K562 (cell line): Measurements from ENCODE around the gene PLEKHM3. TPM values are rescaled to one million over a fixed set of nuclear protein-coding genes. Genes with fewer than 3 reads are reported as not detected.
A peak's percentile ranks its signal among the peaks of the same experiment; 100 is the strongest.

Source experiments
- ATAC-seq: fragments of 200-7000 bp; cut with Tn5 transposase; 3 replicates; pipeline ENCODE4 v1.9.1; 2020; ENCODE audit warnings: moderate library complexity
- BruUV-seq: library from RNA; stranded (reverse); fragments of 400-500 nt; replicated peaks from 2 replicates; lab custom pipeline; 2021; lab: Mats Ljungman, UMichigan
- CTCF ChIA-PET: fragments of 300-600 bp; formaldehyde crosslinking; extraction: SDS; loops from one replicate; lab custom pipeline; 2021; ENCODE audit warnings: low intra/inter-chr PET ratio; lab: Yijun Ruan, JAX
- POLR2A ChIA-PET: fragments of 300-600, 350-650 bp; sonication (Branson Sonifier 250); formaldehyde crosslinking; extraction: SDS; loops from one replicate; lab custom pipeline; 2021; ENCODE audit warnings: antibody characterized with exemption, inconsistent platforms; lab: Yijun Ruan, JAX
- DNase-seq, 4 experiments: peaks; one replicate each; pipeline versions ENCODE4 v3.0.0 to v3.0.0-alpha.2; 2011 to 2018; ENCODE audit warnings: low spot score in 3 of 4, mixed read lengths in 3 of 4; ENCODE audit errors: extremely low read depth in 1 of 4
- FAIRE-seq: peaks from 2 replicates; lab custom pipeline; 2011; peaks lifted over from hg19 to GRCh38; lab: Jason Lieb, UNC
- H2AFZ ChIP-seq: 2 replicates; pipeline ENCODE4 v1.6.0; 2011; ENCODE audit warnings: low read depth, low read length, control low read depth, inconsistent platforms
- H3K27ac ChIP-seq: fragments of 200-600 bp; 3 replicates; pipeline ENCODE4 v1.8.0; 2011; ENCODE audit warnings: low read depth, mild to moderate bottlenecking, control low read depth, inconsistent platforms, low read length, moderate library complexity, mixed read lengths; ENCODE audit errors: extremely low read depth
- H3K27me3 ChIP-seq, 2 experiments: fragments of 300-600 bp in 1 of 2; 2 replicates in 1 of 2; 3 replicates in 1 of 2; pipeline versions ENCODE4 v1.6.0 to v1.8.0; 2011; ENCODE audit warnings: inconsistent platforms in 2 of 2, low read length in 2 of 2, mild to moderate bottlenecking in 1 of 2, mixed read lengths in 1 of 2, moderate library complexity in 1 of 2; ENCODE audit not compliant: control insufficient read depth in 2 of 2, insufficient read depth in 2 of 2
- H3K36me3 ChIP-seq: fragments of 300-600 bp; 3 replicates; pipeline ENCODE4 v1.8.0; 2011; ENCODE audit warnings: mild to moderate bottlenecking, low read length, inconsistent platforms; ENCODE audit not compliant: control insufficient read depth, insufficient read depth
- H3K4me1 ChIP-seq, 2 experiments: fragments of 200-600 bp in 1 of 2; replicated peaks in 1 of 2; 2 replicates in 1 of 2; 3 replicates in 1 of 2; pipeline versions ENCODE4 v1.5.1 to v1.8.0; 2011; ENCODE audit warnings: inconsistent platforms in 2 of 2, low read length in 2 of 2, mild to moderate bottlenecking in 1 of 2, mixed read lengths in 1 of 2, moderate library complexity in 1 of 2; ENCODE audit not compliant: control insufficient read depth in 2 of 2, insufficient read depth in 2 of 2
- H3K4me2 ChIP-seq: 2 replicates; pipeline ENCODE4 v1.6.1; 2011; ENCODE audit warnings: low read length, control low read depth, inconsistent platforms, mixed read lengths; ENCODE audit not compliant: insufficient read depth
- H3K4me3 ChIP-seq: fragments of 200-600 bp; sonication (generic), shearing (Covaris generic); 2 replicates; pipeline ENCODE4 v1.5.1; 2016; ENCODE audit warnings: control low read depth, inconsistent platforms
- H3K79me2 ChIP-seq: fragments of 200-600 bp; 3 replicates; pipeline ENCODE4 v1.8.0; 2011; ENCODE audit warnings: low read length, inconsistent platforms; ENCODE audit not compliant: control insufficient read depth, insufficient read depth
- H3K9ac ChIP-seq, 2 experiments: 2 replicates each; pipeline versions ENCODE4 v1.6.0 to v1.6.1; 2011; ENCODE audit warnings: low read depth in 2 of 2, low read length in 2 of 2, control low read depth in 1 of 2, inconsistent platforms in 1 of 2, mild to moderate bottlenecking in 1 of 2, mixed read lengths in 1 of 2; ENCODE audit not compliant: insufficient read depth in 1 of 2
- H3K9me1 ChIP-seq: one replicate; pipeline ENCODE4 v1.6.0; 2011; ENCODE audit warnings: inconsistent platforms, mild to moderate bottlenecking, low read length, moderate library complexity; ENCODE audit not compliant: control insufficient read depth, insufficient read depth
- H3K9me3 ChIP-seq: replicated peaks from 2 replicates; pipeline ENCODE4 v1.5.1; 2011; ENCODE audit warnings: low read depth, low read length, inconsistent platforms; ENCODE audit not compliant: control insufficient read depth, insufficient read depth
- H4K20me1 ChIP-seq: replicated peaks from 2 replicates; pipeline ENCODE4 v1.6.1; 2011; ENCODE audit warnings: low read length, inconsistent platforms, mixed read lengths; ENCODE audit not compliant: control insufficient read depth, insufficient read depth
- COPS2 ChIP-seq: fragments of 450-650 bp; conservative IDR thresholded peaks from 2 replicates; pipeline ENCODE4 v1.6.1; 2016; ENCODE audit warnings: mild to moderate bottlenecking, moderate library complexity
- NONO ChIP-seq, 2 experiments: fragments of 200-400 bp in 1 of 2; fragments of 450-650 bp in 1 of 2; formaldehyde crosslinking in 1 of 2; IDR thresholded peaks; 2 replicates each; pipeline ENCODE4 v1.6.1; 2017; ENCODE audit warnings: low read depth in 2 of 2, mild to moderate bottlenecking in 2 of 2, moderate library complexity in 2 of 2, low read length in 1 of 2
- NR2C1 ChIP-seq, 2 experiments: fragments of 450-650 bp; IDR thresholded peaks; 2 replicates each; pipeline ENCODE4 v1.6.1; 2017; ENCODE audit warnings: mild to moderate bottlenecking in 2 of 2, antibody characterized with exemption in 1 of 2, inconsistent platforms in 1 of 2, missing compliant biosample characterization in 1 of 2, missing genetic modification characterization in 1 of 2
- RAD21 ChIP-seq, 2 experiments: fragments of 250-450 bp in 1 of 2; fragments of 450-650 bp in 1 of 2; sonication (Bioruptor Pico) in 1 of 2; formaldehyde crosslinking in 1 of 2; IDR thresholded peaks in 1 of 2; conservative IDR thresholded peaks in 1 of 2; 2 replicates each; pipeline versions ENCODE4 v1.4.0 to v1.8.0; 2020 to 2022; ENCODE audit warnings: mild to moderate bottlenecking in 2 of 2, moderate library complexity in 1 of 2
- RFX1 ChIP-seq: fragments of 450-650 bp; IDR thresholded peaks from 2 replicates; pipeline ENCODE4 v1.6.1; 2016; ENCODE audit warnings: mild to moderate bottlenecking, moderate library complexity
- THRAP3 ChIP-seq: fragments of 450-650 bp; IDR thresholded peaks from 2 replicates; pipeline ENCODE4 v1.6.1; 2016; ENCODE audit warnings: mild to moderate bottlenecking, inconsistent platforms, borderline replicate concordance
- XRCC5 ChIP-seq: fragments of 200-400 bp; formaldehyde crosslinking; IDR thresholded peaks from 2 replicates; pipeline ENCODE4 v1.6.1; 2017; ENCODE audit warnings: low read depth, mild to moderate bottlenecking, low read length
- ZNF280A ChIP-seq: fragments of 450-650 bp; IDR thresholded peaks from 2 replicates; pipeline ENCODE4 v1.6.1; 2018; ENCODE audit warnings: mild to moderate bottlenecking, low read depth; ENCODE audit not compliant: partially characterized antibody
- ZNF707 ChIP-seq: fragments of 250-450 bp; sonication (Bioruptor Pico); conservative IDR thresholded peaks from 2 replicates; pipeline ENCODE4 v1.8.0; 2022; ENCODE audit warnings: inconsistent platforms, mild to moderate bottlenecking, moderate library complexity
- ZNF766 ChIP-seq: fragments of 200-800 bp; sonication (Bioruptor generic); conservative IDR thresholded peaks from 2 replicates; pipeline ENCODE4 v1.6.1; 2016; ENCODE audit warnings: missing genetic modification characterization, missing compliant biosample characterization
- ZNF778 ChIP-seq: fragments of 450-650 bp; formaldehyde crosslinking; IDR thresholded peaks from 2 replicates; pipeline ENCODE4 v1.4.0; 2020; ENCODE audit warnings: mild to moderate bottlenecking, moderate library complexity
- WGBS: fragments of 100-300 bp; shearing (Covaris generic); methylation state at CpG from one replicate; pipeline ENCODE4 v1.1.6; 2016; ENCODE audit warnings: low coverage, mixed read lengths; ENCODE audit not compliant: insufficient coverage; ENCODE audit errors: missing lambda C conversion rate; 5-methylcytosine and 5-hydroxymethylcytosine counted together
- in situ Hi-C: fragments of 300-500 bp; cut with MboI; formaldehyde crosslinking; loops from 4 replicates; pipeline ENCODE4 v1.15.0; 2018; ENCODE audit warnings: inconsistent platforms, mixed read lengths
- intact Hi-C: fragments of 100-400 bp; cut with micrococcal nuclease; formaldehyde crosslinking; loops from 2 replicates; pipeline ENCODE4 v1.14.2; 2022
- polyA plus RNA-seq, 8 experiments: library from polyadenylated mRNA; depleted of rRNA in 4 of 8; stranded (reverse) in 5 of 8; unstranded in 3 of 8; fragments of >200 nt; fragmentation: Nextera tagmentation in 2 of 8; fragmentation: Illumina TruSeq in 1 of 8; extraction: Ambion mirVana in 2 of 8; extraction: Trizol in 1 of 8; gene quantifications; 2 replicates each; pipeline versions ENCODE4 v1.2.1 to v1.2.3, GENCODE V29; 2011 to 2014; ENCODE audit warnings: inconsistent platforms in 1 of 8, missing spikeins in 1 of 8
- total RNA-seq, 7 experiments: library from RNA; depleted of rRNA in 6 of 7; stranded (reverse); fragments of >200 nt in 6 of 7; fragmentation: Illumina TruSeq in 2 of 7; extraction: Trizol in 2 of 7; gene quantifications; 2 replicates each; pipeline versions ENCODE4 v1.2.1 to v1.2.3, GENCODE V29; 2011 to 2021; ENCODE audit warnings: low replicate concordance in 1 of 7

PLEKHM3 gene
- total and polyA plus RNA-seq, 9 of the 15 experiments (the other 6 are each of a cell fraction or from before 2014, with no cell fraction given): 0.24 to 1.6 (median 1.0) TPM

- TF ChIP-seq ZNF707: no peak
- TF ChIP-seq ZNF778 (CRISPR knock-in tag): no peak
- no peak for TF ChIP-seq COPS2
- TF ChIP-seq NONO (IDR thresholded peaks at IDR 0.05; ENCODE audit: low read depth in 2 of 2, low read length in 1 of 2): no peak
- no peak for TF ChIP-seq ZNF280A
- TF ChIP-seq RAD21 (CRISPR knock-in tag; conservative IDR thresholded peaks at IDR 0.05 in 1 of 2, IDR thresholded peaks at IDR 0.05 in 1 of 2): no peak
Observed at GRCh38 chr2:207969249-207969648, 56.1 kb downstream of the PLEKHM3 start (continued).

- no peaks in the 10 kb centered on the region for H3K9me1 ChIP-seq
- no peak overlapping the region for H2AFZ ChIP-seq
- no peak for ATAC-seq
- no TSS peak for BruUV-seq
- H3K9ac ChIP-seq: no peak overlapping the region
- TF ChIP-seq NR2C1 (IDR thresholded peaks at IDR 0.05) (no peak), NR2C1 (tag; IDR thresholded peaks at IDR 0.05) (no peak), RFX1 (peak; percentile 53), ZNF766 (CRISPR knock-in tag) (no peak), THRAP3 (no peak), XRCC5 (no peak)
- in situ Hi-C loops: no loop called here
- ChIA-PET POLR2A (interaction anchor here (0.5 to 2.0 kb wide), 2 partner anchors 9 to 560 kb away, joined by 3 to 8 read pairs; no protein-coding TSS in a partner anchor), CTCF (no interaction called here)
- intact Hi-C loops: no loop called here
- H3K4me1 ChIP-seq: peaks cover 0 to 2% of the 10 kb centered on the region in 2 experiments; a peak in 1 of 5 replicates
- no peak overlapping the region for H3K4me2 ChIP-seq
- H3K36me3 ChIP-seq: no peaks in the 10 kb centered on the region
- no peaks in the 10 kb centered on the region for H3K79me2 ChIP-seq
- no peaks in the 10 kb centered on the region for H3K27me3 ChIP-seq
- no peak overlapping the region for H3K4me3 ChIP-seq
- no peaks in the 10 kb centered on the region for H4K20me1 ChIP-seq
- no peak overlapping the region for H3K27ac ChIP-seq
- H3K9me3 ChIP-seq: no peaks in the 10 kb centered on the region
- WGBS: 64% methylated on average over 3 of the region's 3 CpGs
- no peak for FAIRE-seq
- no peak for DNase-seq
Observed at GRCh38 chr2:207967121-207967520, 58.2 kb downstream of the PLEKHM3 start.
